A549 treated with dexamethasone at 1 μM for 4 hours (cell line): Measurements from ENCODE around the gene HOXD3. TPM values are rescaled to one million over a fixed set of nuclear protein-coding genes. Genes with fewer than 3 reads are reported as not detected.

Experiments
- total RNA-seq: library from RNA; stranded (reverse); fragments of 200-300 nt; extraction: Qiagen RNA extraction; gene quantifications from 5 replicates; pipeline ENCODE4 v1.2.3, GENCODE V29; 2022

HOXD3 gene
- 0.14 to 0.21 TPM (median 0.18 TPM) in 3 of 5 replicates, not detected in the others for total RNA-seq

DNA sequence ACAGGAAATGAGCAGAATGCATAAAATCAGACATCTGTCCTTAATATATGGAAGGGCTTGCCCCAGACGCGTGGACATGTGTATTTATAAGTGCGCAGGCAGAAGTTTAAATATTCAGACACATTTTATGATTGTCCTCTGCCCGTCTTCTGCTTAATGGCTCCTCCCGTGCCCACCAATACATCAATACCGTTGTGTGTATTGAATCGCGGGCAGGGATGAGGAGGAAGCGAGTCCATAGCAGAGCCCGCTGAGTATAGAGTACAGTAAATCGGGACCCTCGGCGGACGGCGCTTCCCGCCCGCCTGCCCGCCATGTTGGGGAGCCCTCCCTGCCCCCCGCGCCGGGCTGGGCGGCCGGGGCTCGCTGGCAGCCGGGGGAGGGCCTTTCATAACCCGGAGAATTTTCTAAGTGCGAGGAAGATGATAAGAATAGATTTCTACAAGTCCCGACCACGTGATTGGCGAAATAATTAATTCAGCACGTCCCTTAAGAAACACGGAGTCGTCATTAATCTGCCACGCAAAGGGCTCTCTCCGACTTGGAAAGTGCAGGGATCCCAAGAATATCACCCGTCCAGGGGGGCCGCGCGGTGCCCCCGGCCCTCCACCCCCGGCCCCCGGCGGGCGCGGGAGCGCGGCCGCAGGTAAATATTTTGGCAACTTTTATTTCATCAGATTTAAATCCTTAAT, at the start of gene HOXD3:
HOXD3 (plus strand) TSS at position 501 of the 692 bp plus-strand sequence. CDS start 11,808 bp downstream, outside the sequence.

DNA sequence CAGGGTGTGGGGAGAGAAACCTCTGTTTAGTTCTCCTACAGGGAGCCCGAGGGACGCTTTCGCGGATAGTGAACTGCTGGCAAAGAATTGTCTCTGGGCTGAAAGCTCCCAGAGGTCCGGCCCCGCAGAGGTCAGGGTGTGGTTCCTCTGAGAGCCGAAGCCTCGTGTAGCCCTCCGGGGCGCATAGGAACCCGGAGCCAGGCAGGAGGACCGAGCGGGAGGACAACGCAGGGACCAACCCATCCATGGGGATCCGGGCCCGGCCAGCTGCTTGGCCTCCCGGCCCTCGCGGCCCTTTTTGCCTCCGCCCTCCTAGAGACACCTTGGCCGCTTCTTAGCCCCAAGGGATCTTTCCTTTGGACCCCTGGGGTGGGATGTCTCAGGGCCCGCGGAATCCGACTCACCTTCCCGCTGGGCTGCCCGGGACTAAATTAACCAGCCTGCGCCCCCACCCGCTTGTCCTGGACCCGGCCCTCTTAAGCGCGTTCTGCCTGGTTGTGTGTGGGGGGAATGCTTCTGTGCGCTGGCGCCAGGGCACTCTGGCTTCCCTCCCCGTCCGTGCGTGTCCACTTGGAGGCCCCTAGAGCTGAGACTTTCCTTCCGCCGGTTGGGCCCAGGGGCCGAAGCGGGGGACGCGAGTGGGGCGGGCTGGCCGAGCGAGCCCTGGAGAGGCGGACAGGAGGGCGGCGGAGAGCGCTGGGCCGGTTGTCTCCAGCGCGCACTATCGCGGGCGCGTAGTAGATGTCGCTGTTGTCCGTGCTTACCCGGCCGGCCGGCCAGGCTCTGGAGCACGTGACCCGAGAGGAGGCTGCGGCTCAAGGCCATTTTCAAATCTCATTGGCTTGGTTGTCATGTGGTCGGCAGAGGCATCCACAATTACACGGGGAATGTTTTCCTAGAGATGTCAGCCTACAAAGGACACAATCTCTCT, 41.0 kb upstream of the HOXD3 start, which contains the start of gene HOXD10:
HOXD10 (plus strand) TSS at position 896 of the 931 bp plus-strand sequence. CDS start 56 bp downstream, outside the sequence.

DNA sequence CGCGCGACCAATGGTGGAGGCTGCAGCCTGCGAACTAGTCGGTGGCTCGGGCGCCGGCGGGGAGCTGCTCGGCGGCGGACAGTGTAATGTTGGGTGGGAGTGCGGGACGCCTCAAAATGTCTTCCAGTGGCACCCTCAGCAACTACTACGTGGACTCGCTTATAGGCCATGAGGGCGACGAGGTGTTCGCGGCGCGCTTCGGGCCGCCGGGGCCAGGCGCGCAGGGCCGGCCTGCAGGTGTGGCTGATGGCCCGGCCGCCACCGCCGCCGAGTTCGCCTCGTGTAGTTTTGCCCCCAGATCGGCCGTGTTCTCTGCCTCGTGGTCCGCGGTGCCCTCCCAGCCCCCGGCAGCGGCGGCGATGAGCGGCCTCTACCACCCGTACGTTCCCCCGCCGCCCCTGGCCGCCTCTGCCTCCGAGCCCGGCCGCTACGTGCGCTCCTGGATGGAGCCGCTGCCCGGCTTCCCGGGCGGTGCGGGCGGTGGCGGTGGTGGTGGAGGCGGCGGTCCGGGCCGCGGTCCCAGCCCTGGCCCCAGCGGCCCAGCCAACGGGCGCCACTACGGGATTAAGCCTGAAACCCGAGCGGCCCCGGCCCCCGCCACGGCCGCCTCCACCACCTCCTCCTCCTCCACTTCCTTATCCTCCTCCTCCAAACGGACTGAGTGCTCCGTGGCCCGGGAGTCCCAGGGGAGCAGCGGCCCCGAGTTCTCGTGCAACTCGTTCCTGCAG, 34.3 kb upstream of the HOXD3 start, which contains the start of gene HOXD9:
HOXD9 (plus strand) TSS at position 37 of the 728 bp plus-strand sequence; CDS start at position 87, 50 bp downstream.

DNA sequence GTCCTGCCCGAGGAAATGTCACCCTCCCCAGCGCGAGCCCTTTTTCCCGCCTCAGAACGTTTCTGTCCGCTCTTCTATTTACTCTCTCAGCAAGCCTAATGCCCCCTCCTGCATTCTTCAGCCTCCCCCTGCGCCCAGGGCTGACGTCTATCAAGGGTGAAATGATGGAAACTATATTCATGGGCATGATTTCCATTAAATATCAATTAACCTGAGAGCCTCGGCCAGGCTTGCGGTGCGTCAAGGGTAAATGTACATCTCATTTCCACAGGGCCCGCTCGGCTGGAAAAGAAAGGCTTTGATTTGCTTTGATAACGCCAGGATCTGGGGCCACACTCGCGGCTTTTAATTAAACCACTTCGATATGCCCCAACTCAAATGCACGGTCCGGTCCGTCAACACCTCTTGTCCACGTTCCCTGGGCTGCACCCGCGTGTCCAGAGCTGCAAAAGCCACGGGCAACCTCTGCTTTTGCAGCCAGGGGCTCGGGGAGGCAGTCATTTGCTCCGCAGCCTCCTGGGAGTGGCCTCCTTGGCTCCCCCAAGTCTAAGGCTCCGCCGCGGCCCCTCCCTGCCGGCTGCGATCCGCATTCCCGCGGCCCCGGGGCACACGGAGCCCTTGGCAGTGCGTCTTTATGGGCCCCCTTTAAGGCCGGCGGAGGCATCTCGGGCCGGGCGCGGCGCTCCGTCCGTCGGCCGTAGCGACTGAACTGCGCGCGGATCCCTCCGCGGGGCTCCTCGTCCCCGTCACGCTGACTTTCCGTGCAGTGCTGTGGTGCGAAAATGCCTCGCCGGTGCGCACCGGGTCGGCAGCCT, 27.9 kb upstream of the HOXD3 start, which contains the start of gene HOXD8:
HOXD8 (plus strand) TSS at position 724 of the 815 bp plus-strand sequence. CDS start 662 bp downstream, outside the sequence.

DNA sequence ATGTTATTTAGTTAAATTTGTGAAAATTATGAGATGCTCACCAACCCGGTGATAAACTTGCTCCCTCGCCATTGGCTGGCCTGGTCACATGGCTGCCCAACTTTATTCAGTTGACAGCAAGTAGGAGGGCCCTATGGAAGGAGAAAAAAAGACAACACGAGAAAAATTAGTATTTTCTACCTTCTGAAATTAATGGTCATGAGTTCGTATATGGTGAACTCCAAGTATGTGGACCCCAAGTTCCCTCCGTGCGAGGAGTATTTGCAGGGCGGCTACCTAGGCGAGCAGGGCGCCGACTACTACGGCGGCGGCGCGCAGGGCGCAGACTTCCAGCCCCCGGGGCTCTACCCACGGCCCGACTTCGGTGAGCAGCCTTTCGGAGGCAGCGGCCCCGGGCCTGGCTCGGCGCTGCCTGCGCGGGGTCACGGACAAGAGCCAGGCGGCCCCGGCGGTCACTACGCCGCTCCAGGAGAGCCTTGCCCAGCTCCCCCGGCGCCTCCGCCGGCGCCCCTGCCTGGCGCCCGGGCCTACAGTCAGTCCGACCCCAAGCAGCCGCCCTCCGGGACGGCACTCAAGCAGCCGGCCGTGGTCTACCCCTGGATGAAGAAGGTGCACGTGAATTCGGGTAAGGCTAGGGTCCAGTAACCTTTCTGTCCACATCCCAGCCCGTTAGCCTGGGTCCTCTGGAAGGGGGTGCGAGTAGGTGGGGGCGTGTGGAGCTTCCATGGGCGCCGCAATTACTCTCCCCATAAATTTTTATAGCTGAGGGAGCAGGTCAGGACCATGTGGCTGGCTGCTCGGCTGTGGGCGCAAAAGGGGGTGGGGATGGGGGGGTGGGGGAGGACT, 5.4 kb upstream of the HOXD3 start, which contains the start of gene HOXD4:
HOXD4 (plus strand) TSS at position 109 of the 846 bp plus-strand sequence; CDS start at position 193, 84 bp downstream.

DNA sequence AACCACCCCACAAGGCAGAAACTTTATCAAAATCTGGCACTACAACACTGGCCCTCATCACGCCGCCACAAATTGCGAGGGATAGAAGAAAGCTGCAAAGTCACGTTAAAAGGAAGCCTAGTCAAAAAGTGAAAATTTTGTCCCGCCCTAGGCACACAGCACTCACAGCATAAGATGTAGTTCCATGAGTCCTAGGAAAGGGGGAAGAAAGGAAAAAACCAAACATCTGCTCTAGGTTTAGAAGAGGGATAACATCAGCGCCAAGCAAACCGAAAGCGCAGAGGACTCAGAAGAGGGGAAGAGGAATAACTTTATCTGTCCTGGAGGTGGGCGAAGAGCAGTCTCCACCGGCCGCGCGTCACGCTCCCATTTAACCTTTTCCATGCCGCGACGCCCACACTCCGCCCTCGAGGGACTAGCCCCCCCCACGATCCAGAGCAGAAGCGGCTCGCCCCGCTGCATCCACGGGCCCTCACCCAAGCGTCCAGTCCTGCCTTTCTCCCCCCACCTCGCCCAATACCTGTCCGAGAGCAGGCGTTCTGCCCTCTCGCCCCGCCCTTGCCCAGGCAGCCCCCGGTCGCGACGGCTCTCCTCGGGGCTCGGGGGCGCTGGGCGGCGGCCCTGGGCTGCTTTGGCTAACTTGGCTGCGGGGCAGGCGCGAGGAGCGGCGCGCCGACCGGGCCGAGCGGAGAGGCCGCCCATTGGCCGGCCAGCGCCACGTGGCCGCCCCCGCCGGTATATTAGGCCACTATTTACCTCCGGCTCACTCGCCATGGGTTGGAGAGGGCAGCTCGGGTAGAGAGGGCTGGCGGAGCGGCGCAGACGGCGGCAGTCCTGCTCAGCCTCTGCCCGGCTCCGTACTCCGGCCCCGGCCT, 31.0 kb downstream of the HOXD3 start, which contains the start of gene HOXD1:
HOXD1 (plus strand) TSS at position 770 of the 875 bp plus-strand sequence. CDS start 134 bp downstream, outside the sequence.

Other genes starting within 250 kb of the HOXD3 start
- gene LNPK, start 155.0 kb upstream of the HOXD3 start, total RNA-seq, result 13.9 to 18.6 TPM (median 16.1 TPM) in 5 replicates
- not detected in 5 replicates for gene EVX2, start 73.3 kb upstream of the HOXD3 start, total RNA-seq
- gene HOXD13, start 64.6 kb upstream of the HOXD3 start, total RNA-seq, result 0.12 to 0.19 TPM (median 0.14 TPM) in 5 replicates
- gene HOXD12, start 57.5 kb upstream of the HOXD3 start, total RNA-seq, result not detected in 5 replicates
- 5.1 to 6.3 TPM (median 5.8 TPM) in 5 replicates for gene HOXD11, start 50.0 kb upstream of the HOXD3 start, total RNA-seq
- 4.1 to 6.7 TPM (median 5.3 TPM) in 5 replicates for gene HOXD10, start 40.5 kb upstream of the HOXD3 start, total RNA-seq
- gene HOXD9, start 34.6 kb upstream of the HOXD3 start, total RNA-seq, result 0.82 to 1.4 TPM (median 0.93 TPM) in 5 replicates
- gene HOXD8, start 27.6 kb upstream of the HOXD3 start, total RNA-seq, result 5.0 to 5.4 TPM (median 5.3 TPM) in 5 replicates
- 0.10 to 0.46 TPM (median 0.38 TPM) in 5 replicates for gene HOXD4, start 5.8 kb upstream of the HOXD3 start, total RNA-seq
- 0.15 to 0.25 TPM (median 0.21 TPM) in 5 replicates for gene HOXD1, start 31.4 kb downstream of the HOXD3 start, total RNA-seq
- gene MTX2, start 112.1 kb downstream of the HOXD3 start, total RNA-seq, result 39.9 to 44.7 TPM (median 42.7 TPM) in 5 replicates